H1 (cell line): ENCODE data around the gene TEX35. TPM values are rescaled to one million over a fixed set of nuclear protein-coding genes. Genes with fewer than 3 reads are reported as not detected.

Experiments used
- CTCF ChIA-PET: fragments of 300-600 bp; sonication (Branson Sonifier 250); formaldehyde crosslinking; loops from one replicate; lab custom pipeline; 2021; ENCODE audit not compliant: partially characterized antibody; lab: Charles Lee
- POLR2A ChIA-PET: fragments of 300-600 bp; sonication (Branson Sonifier 250); formaldehyde crosslinking; loops from one replicate; lab custom pipeline; 2021; ENCODE audit warnings: inconsistent platforms; ENCODE audit not compliant: partially characterized antibody; lab: Charles Lee
- DNase-seq, 2 experiments: peaks; one replicate each; pipeline versions ENCODE4 v3.0.0 to v3.0.0-alpha.2; 2010 to 2022; ENCODE audit warnings: low spot score in 2 of 2, low read depth in 1 of 2, mixed read lengths in 1 of 2
- FAIRE-seq: peaks from 2 replicates; lab custom pipeline; 2011; peaks lifted over from hg19 to GRCh38; lab: Jason Lieb, UNC
- H2AFZ ChIP-seq: 2 replicates; pipeline ENCODE4 v1.8.1; 2012; ENCODE audit warnings: low read length, inconsistent platforms
- H2AK5ac ChIP-seq: 2 replicates; pipeline ENCODE4 v1.6.1; 2013; ENCODE audit warnings: low read depth, low read length
- H2BK120ac ChIP-seq: replicated peaks from 2 replicates; pipeline ENCODE3; 2013; ENCODE audit warnings: low read depth, low read length, inconsistent platforms
- H2BK12ac ChIP-seq: 2 replicates; pipeline ENCODE4 v1.6.1; 2013; ENCODE audit warnings: low read depth, low read length
- H2BK15ac ChIP-seq: 2 replicates; pipeline ENCODE4 v1.6.1; 2013; ENCODE audit warnings: low read length
- H2BK20ac ChIP-seq: 2 replicates; pipeline ENCODE4 v1.6.1; 2013; ENCODE audit warnings: low read length
- H2BK5ac ChIP-seq: 2 replicates; pipeline ENCODE4 v1.6.1; 2013; ENCODE audit warnings: low read depth, low read length
- H3K14ac ChIP-seq: 2 replicates; pipeline ENCODE4 v1.6.1; 2013; ENCODE audit warnings: inconsistent platforms; ENCODE audit not compliant: insufficient read length
- H3K18ac ChIP-seq: 2 replicates; pipeline ENCODE4 v1.6.1; 2013; ENCODE audit warnings: low read length; ENCODE audit errors: extremely low read depth
- H3K23ac ChIP-seq: 2 replicates; pipeline ENCODE4 v1.6.1; 2013; ENCODE audit warnings: inconsistent platforms; ENCODE audit not compliant: insufficient read length
- H3K23me2 ChIP-seq: 2 replicates; pipeline ENCODE4 v1.6.1; 2013; ENCODE audit warnings: low read depth, low read length
- H3K27ac ChIP-seq: 2 replicates; pipeline ENCODE4 v1.6.1; 2011; ENCODE audit warnings: low read depth, low read length, inconsistent platforms
- H3K27me3 ChIP-seq, 4 experiments: replicated peaks in 1 of 4; 1 replicate in 1 of 4; 2 replicates in 3 of 4; pipeline versions ENCODE4 v1.6.1 to v1.8.1; 2011 to 2013; ENCODE audit warnings: low read length in 3 of 4, mild to moderate bottlenecking in 3 of 4, inconsistent platforms in 2 of 4, mixed read lengths in 2 of 4, moderate library complexity in 1 of 4; ENCODE audit not compliant: control insufficient read depth in 3 of 4, insufficient read depth in 3 of 4; ENCODE audit errors: extremely low read depth in 1 of 4
- H3K36me3 ChIP-seq, 4 experiments: 2 replicates each; pipeline versions ENCODE4 v1.6.1 to v1.8.1; 2011 to 2013; ENCODE audit warnings: mild to moderate bottlenecking in 4 of 4, low read length in 3 of 4, moderate library complexity in 2 of 4, control low read depth in 1 of 4, inconsistent platforms in 1 of 4; ENCODE audit not compliant: insufficient read depth in 4 of 4, control insufficient read depth in 2 of 4
- H3K4ac ChIP-seq: replicated peaks from 2 replicates; pipeline ENCODE3; 2013; ENCODE audit warnings: low read length, low read depth, mixed read lengths, inconsistent platforms; ENCODE audit not compliant: insufficient read length
- H3K4me1 ChIP-seq, 4 experiments: replicated peaks in 1 of 4; 1 replicate in 1 of 4; 2 replicates in 3 of 4; pipeline versions ENCODE4 v1.6.1 to v1.8.1; 2011 to 2013; ENCODE audit warnings: low read length in 3 of 4, inconsistent platforms in 2 of 4, mixed read lengths in 1 of 4; ENCODE audit not compliant: insufficient read depth in 4 of 4, control insufficient read depth in 3 of 4
- H3K4me2 ChIP-seq, 2 experiments: 2 replicates each; pipeline versions ENCODE4 v1.6.1 to v1.8.1; 2011 to 2013; ENCODE audit warnings: low read depth in 2 of 2, low read length in 2 of 2, control low read depth in 1 of 2, inconsistent platforms in 1 of 2, mild to moderate bottlenecking in 1 of 2; ENCODE audit not compliant: insufficient read depth in 1 of 2
- H3K4me3 ChIP-seq, 4 experiments: fragments of 200-600, 300-600 bp in 1 of 4; sonication (generic), shearing (Covaris generic), sonication (Bioruptor Twin) in 1 of 4; 2 replicates each; pipeline versions ENCODE4 v1.5.1 to v1.8.1; 2011 to 2016; ENCODE audit warnings: low read length in 4 of 4, low read depth in 3 of 4, control low read depth in 2 of 4, inconsistent platforms in 2 of 4, mild to moderate bottlenecking in 2 of 4, mixed read lengths in 1 of 4, moderate library complexity in 1 of 4; ENCODE audit not compliant: insufficient read depth in 2 of 4; ENCODE audit errors: extremely low read depth in 1 of 4
- H3K56ac ChIP-seq: replicated peaks from 2 replicates; pipeline ENCODE3; 2013; ENCODE audit warnings: low read depth, mild to moderate bottlenecking, mixed read lengths, low read length, inconsistent platforms; ENCODE audit not compliant: insufficient read length
- H3K79me1 ChIP-seq: 2 replicates; pipeline ENCODE4 v1.6.1; 2013; ENCODE audit warnings: low read depth, low read length, control low read depth
- H3K79me2 ChIP-seq, 2 experiments: 2 replicates each; pipeline versions ENCODE4 v1.6.1 to v1.8.1; 2012 to 2013; ENCODE audit warnings: low read length in 2 of 2, mild to moderate bottlenecking in 2 of 2, inconsistent platforms in 1 of 2; ENCODE audit not compliant: insufficient read depth in 2 of 2, control insufficient read depth in 1 of 2
- H3K9ac ChIP-seq, 4 experiments: replicated peaks in 1 of 4; 1 replicate in 1 of 4; 2 replicates in 3 of 4; pipeline versions ENCODE4 v1.6.1 to v1.8.1; 2011 to 2013; ENCODE audit warnings: low read depth in 3 of 4, low read length in 3 of 4, control low read depth in 2 of 4, mild to moderate bottlenecking in 2 of 4, moderate library complexity in 2 of 4, inconsistent platforms in 1 of 4; ENCODE audit errors: extremely low read depth in 1 of 4
- H3K9me3 ChIP-seq, 2 experiments: 2 replicates each; pipeline versions ENCODE4 v1.6.1 to v1.8.1; 2012 to 2013; ENCODE audit warnings: mild to moderate bottlenecking in 2 of 2, moderate library complexity in 2 of 2, control low read depth in 1 of 2, inconsistent platforms in 1 of 2, low read depth in 1 of 2, low read length in 1 of 2, mixed read lengths in 1 of 2; ENCODE audit not compliant: insufficient read depth in 2 of 2
- H4K20me1 ChIP-seq, 2 experiments: replicated peaks in 1 of 2; 2 replicates each; pipeline versions ENCODE3 to v1.8.1; 2011 to 2013; ENCODE audit warnings: inconsistent platforms in 2 of 2, low read length in 2 of 2, mild to moderate bottlenecking in 1 of 2; ENCODE audit not compliant: insufficient read depth in 2 of 2, control insufficient read depth in 1 of 2
- H4K5ac ChIP-seq: 2 replicates; pipeline ENCODE4 v1.6.1; 2013; ENCODE audit warnings: low read length, low read depth, mixed read lengths, inconsistent platforms; ENCODE audit not compliant: insufficient read length
- H4K8ac ChIP-seq: 2 replicates; pipeline ENCODE4 v1.8.0; 2013; ENCODE audit warnings: mild to moderate bottlenecking, moderate library complexity, low read length, inconsistent platforms; ENCODE audit not compliant: insufficient read depth; ENCODE audit errors: extremely low read depth
- H4K91ac ChIP-seq: replicated peaks from 2 replicates; pipeline ENCODE3; 2013; ENCODE audit warnings: low read length, mixed read lengths, inconsistent platforms; ENCODE audit not compliant: insufficient read length
- ASH2L ChIP-seq: fragments of 200-600, 300-600 bp; sonication (generic); IDR thresholded peaks from one replicate; pipeline ENCODE4 v1.7.1; 2017; ENCODE audit warnings: low read length
- BACH1 ChIP-seq: IDR thresholded peaks from 2 replicates; pipeline ENCODE4 v1.6.1; 2012; ENCODE audit warnings: low read length, improper control_type of control experiment
- CTBP2 ChIP-seq: IDR thresholded peaks from 2 replicates; pipeline ENCODE4 v1.7.0; 2011; ENCODE audit warnings: borderline replicate concordance, mild to moderate bottlenecking, moderate library complexity, mixed read lengths, low read length; ENCODE audit not compliant: insufficient read depth, insufficient read length
- EP300 ChIP-seq, 2 experiments: IDR thresholded peaks; 1 replicate in 1 of 2; 2 replicates in 1 of 2; pipeline ENCODE4 v1.6.1; 2011 to 2012; ENCODE audit warnings: low read depth in 2 of 2, low read length in 2 of 2, mild to moderate bottlenecking in 2 of 2, borderline replicate concordance in 1 of 2, inconsistent platforms in 1 of 2, moderate library complexity in 1 of 2
- HDAC6 ChIP-seq: IDR thresholded peaks from one replicate; pipeline ENCODE4 v1.7.1; 2012; ENCODE audit warnings: low read depth, mild to moderate bottlenecking, inconsistent platforms, low read length, moderate library complexity
- KDM1A ChIP-seq: fragments of 200-600, 300-600 bp; sonication (generic); IDR thresholded peaks from 2 replicates; pipeline ENCODE4 v1.7.1; 2016; ENCODE audit warnings: mild to moderate bottlenecking, low read length, borderline replicate concordance
- NANOG ChIP-seq: IDR thresholded peaks from 2 replicates; pipeline ENCODE4 v1.6.1; 2011; ENCODE audit warnings: low read length, low read depth, mild to moderate bottlenecking, inconsistent platforms; ENCODE audit not compliant: insufficient read depth, poor library complexity, severe bottlenecking
- POLR2A ChIP-seq, 2 experiments: IDR thresholded peaks; 1 replicate in 1 of 2; 2 replicates in 1 of 2; pipeline ENCODE4 v1.6.1; 2011; ENCODE audit warnings: low read depth in 2 of 2, low read length in 2 of 2, mild to moderate bottlenecking in 2 of 2; ENCODE audit errors: control extremely low read depth in 1 of 2
- RFX5 ChIP-seq: IDR thresholded peaks from 2 replicates; pipeline ENCODE4 v1.6.1; 2011; ENCODE audit warnings: low read depth, low read length, improper control_type of control experiment, borderline replicate concordance
- TAF1 ChIP-seq: IDR thresholded peaks from 2 replicates; pipeline ENCODE4 v1.6.1; 2011; ENCODE audit warnings: mild to moderate bottlenecking, low read depth, low read length
- WGBS, 2 experiments: shearing (Covaris generic) in 1 of 2; methylation state at CpG; one replicate each; pipeline versions ENCODE4 v1.1.6 to v1.1.7; 2013 to 2015; ENCODE audit warnings: low lambda C conversion rate in 2 of 2, mixed read lengths in 2 of 2, inconsistent platforms in 1 of 2, low coverage in 1 of 2, missing lambda C conversion rate in 1 of 2; ENCODE audit not compliant: insufficient replicate concordance in 2 of 2, insufficient coverage in 1 of 2, insufficient read length in 1 of 2; ENCODE audit errors: extremely low coverage in 1 of 2, missing lambda C conversion rate in 1 of 2; 5-methylcytosine and 5-hydroxymethylcytosine counted together
- polyA plus RNA-seq, 7 experiments: library from polyadenylated mRNA; depleted of rRNA in 3 of 7; stranded (reverse) in 5 of 7; unstranded in 2 of 7; fragments of >200 nt in 5 of 7; fragments of 200-250 nt in 2 of 7; gene quantifications; 1 replicate in 5 of 7; 2 replicates in 1 of 7; 4 replicates in 1 of 7; pipeline versions ENCODE4 v1.2.1 to v1.2.3, GENCODE V29; 2011 to 2013; ENCODE audit warnings: missing spikeins in 2 of 7, mixed read lengths in 2 of 7
- total RNA-seq: library from RNA; stranded (reverse); fragmentation: NEBNext Ultra II Directional; extraction: Animal tissue kit (Norgen Biotek cat#: 25700); gene quantifications from 2 replicates; pipeline ENCODE4 v1.2.1, GENCODE V29; 2021
- TF ChIP-seq, protein P1 (sequence below): IDR thresholded peaks from 2 replicates; pipeline ENCODE4 v1.6.1; 2011; ENCODE audit warnings: low read depth, mild to moderate bottlenecking, low read length; ENCODE audit not compliant: insufficient read depth

Gene TEX35
- total and polyA plus RNA-seq, 2 of the 8 experiments (the other 6 are each of a cell fraction or from before 2014, with no cell fraction given) = 0.03 TPM; not detected in 1

DNA sequence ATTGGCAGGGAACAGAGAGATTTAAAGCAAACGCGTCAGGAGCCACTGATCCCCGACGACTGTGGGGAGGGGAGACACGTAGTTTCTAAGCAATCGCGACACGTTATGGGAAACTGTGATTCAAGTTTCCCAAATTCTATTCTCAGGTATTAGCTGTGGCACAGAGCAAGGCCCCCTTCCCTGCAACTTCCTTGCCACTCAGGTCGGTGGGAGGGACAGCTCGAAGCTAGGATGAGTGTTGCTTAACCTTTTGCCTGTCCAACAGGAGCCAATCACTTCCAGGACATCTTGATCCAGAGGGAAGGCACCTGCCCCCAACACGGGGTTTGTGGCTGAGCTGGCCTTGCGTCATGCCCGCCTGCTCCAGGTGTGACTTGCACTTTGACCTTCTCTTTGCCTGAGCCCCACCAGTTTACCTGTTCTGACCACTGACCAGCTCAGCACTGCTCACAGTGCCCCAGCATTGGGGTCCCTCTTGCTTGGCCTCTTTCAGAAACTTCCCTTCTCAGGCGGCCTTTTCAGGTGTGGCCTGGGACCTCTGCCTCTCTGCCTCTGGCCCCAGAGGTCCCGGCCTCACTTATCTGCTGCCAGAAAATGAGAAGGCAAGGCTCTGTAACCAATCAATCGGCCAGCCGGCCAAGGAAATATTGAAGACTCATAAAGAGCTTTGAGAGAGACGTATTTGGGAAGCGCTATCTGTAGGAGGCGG lies 24.6 kb downstream of the TEX35 start:
- Histone ChIP-seq H2BK5ac (no peak overlapping the region), H3K79me2 (no peaks in the 10 kb centered on the region), H3K23me2 (peaks cover 7% of the 10 kb centered on the region), H3K56ac (no peak overlapping the region), H4K91ac (no peak overlapping the region), H3K4ac (no peak overlapping the region), H3K9ac (no peak overlapping the region), H3K14ac (no peak overlapping the region), H2BK20ac (no peak overlapping the region), H3K23ac (no peak overlapping the region), H2AK5ac (no peak overlapping the region), H4K8ac (no peak overlapping the region), H3K4me3 (no peak overlapping the region), H3K18ac (no peak overlapping the region), H3K36me3 (no peaks in the 10 kb centered on the region), H2AFZ (0 out of 2 replicates have a peak overlapping the region, but pooled peaks have one; percentile 31), H3K9me3 (no peaks in the 10 kb centered on the region), H2BK12ac (no peak overlapping the region), H3K27me3 (no peaks in the 10 kb centered on the region; a peak in 1 of 7 replicates), H3K4me2 (no peak overlapping the region), H2BK15ac (no peak overlapping the region), H3K27ac (no peak overlapping the region), H2BK120ac (no peak overlapping the region), H4K5ac (no peak overlapping the region), H3K4me1 (0 out of 7 replicates have a peak, but pooled peaks cover 0 to 4% (median 1%) of the 10 kb centered on the region in 4 experiments), H3K79me1 (no peaks in the 10 kb centered on the region), H4K20me1 (no peaks in the 10 kb centered on the region)
- 89% methylated on average over 16 of the region's 20 CpGs; no CpG with 5 or more reads in 1 of the 2 experiments for WGBS, 2 experiments
- no peak for TF ChIP-seq POLR2A (IDR thresholded peaks at IDR 0.05; ENCODE audit: control extremely low read depth in 1 of 2, low read depth in 2 of 2, low read length in 2 of 2)
- TF ChIP-seq RFX5 = no peak
- TF ChIP-seq, protein P1, sequence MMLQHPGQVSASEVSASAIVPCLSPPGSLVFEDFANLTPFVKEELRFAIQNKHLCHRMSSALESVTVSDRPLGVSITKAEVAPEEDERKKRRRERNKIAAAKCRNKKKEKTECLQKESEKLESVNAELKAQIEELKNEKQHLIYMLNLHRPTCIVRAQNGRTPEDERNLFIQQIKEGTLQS = no peak
- TF ChIP-seq ASH2L = no peak
- TF ChIP-seq CTBP2 = no peak
- TF ChIP-seq HDAC6 = no peak
- no peak for TF ChIP-seq BACH1
- TF ChIP-seq EP300 (IDR thresholded peaks at IDR 0.05; ENCODE audit: borderline replicate concordance in 1 of 2, low read depth in 2 of 2, low read length in 2 of 2) = no peak
- no peak for TF ChIP-seq NANOG
- TF ChIP-seq KDM1A = no peak
- no peak for TF ChIP-seq TAF1
- POLR2A ChIA-PET = interaction anchor here (1.4 kb wide), 1 partner anchor 9 kb away, joined by 3 read pairs; no protein-coding TSS in a partner anchor
- CTCF ChIA-PET = interaction anchor here (0.5 to 9.1 kb wide), 13 partner anchors 8 to 468 kb away, joined by 3 to 92 read pairs (median 4); no protein-coding TSS in a partner anchor
- DNase-seq (no peak), FAIRE-seq (no peak)
